ENCODE data around the gene HIVEP3. TPM values are rescaled to one million over a fixed set of nuclear protein-coding genes. Genes with fewer than 3 reads are reported as not detected.

HIVEP3 gene
- total RNA-seq, 4 donors from 2014 or later: 1.4 to 3.0 (median 2.3) TPM

DNA sequence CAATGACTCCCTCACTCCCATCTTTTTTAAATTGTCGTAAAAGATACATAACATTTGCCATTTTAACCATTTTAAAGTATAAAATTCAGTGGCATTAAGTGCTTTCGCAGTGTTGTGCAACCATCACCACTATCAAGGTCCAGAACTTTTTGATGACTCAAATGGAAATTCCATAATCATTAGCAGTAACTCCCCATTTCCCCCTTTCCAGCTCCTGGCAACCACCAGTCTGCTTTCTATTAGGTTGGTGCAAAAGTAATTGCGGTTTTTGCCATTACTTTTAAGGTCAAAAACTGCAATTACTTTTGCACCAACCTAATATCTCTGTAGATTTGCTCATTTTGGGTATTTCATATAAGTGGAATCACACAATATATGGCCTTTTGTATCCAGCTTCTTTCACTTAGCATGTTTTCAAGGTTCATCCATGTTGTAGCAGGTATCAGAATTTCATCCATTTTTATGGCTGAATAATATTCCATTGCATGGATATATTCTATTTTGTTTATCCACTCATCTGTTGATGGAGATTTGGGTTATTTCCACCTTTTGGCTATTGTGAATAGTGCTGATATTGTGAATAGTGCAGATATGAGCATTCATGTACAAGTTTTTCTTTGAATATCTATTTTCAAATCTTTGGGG lies 159.7 kb downstream of the HIVEP3 start:
- no peak for DNase-seq (ENCODE audit: extremely low spot score)
- intact Hi-C loops (cut with DNase I): no loop called here
- H3K27me3 ChIP-seq: no peaks in the 10 kb centered on the region
- no peaks in the 10 kb centered on the region for H3K9me3 ChIP-seq
- TF ChIP-seq POLR2AphosphoS5 (IDR thresholded peaks at IDR 0.05) (no peak), POLR2A (IDR thresholded peaks at IDR 0.05; ENCODE audit: low read depth) (no peak), EP300 (IDR thresholded peaks at IDR 0.05) (no peak)
- TF ChIP-seq, protein P1, sequence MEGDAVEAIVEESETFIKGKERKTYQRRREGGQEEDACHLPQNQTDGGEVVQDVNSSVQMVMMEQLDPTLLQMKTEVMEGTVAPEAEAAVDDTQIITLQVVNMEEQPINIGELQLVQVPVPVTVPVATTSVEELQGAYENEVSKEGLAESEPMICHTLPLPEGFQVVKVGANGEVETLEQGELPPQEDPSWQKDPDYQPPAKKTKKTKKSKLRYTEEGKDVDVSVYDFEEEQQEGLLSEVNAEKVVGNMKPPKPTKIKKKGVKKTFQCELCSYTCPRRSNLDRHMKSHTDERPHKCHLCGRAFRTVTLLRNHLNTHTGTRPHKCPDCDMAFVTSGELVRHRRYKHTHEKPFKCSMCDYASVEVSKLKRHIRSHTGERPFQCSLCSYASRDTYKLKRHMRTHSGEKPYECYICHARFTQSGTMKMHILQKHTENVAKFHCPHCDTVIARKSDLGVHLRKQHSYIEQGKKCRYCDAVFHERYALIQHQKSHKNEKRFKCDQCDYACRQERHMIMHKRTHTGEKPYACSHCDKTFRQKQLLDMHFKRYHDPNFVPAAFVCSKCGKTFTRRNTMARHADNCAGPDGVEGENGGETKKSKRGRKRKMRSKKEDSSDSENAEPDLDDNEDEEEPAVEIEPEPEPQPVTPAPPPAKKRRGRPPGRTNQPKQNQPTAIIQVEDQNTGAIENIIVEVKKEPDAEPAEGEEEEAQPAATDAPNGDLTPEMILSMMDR (IDR thresholded peaks at IDR 0.05): no peak
- WGBS: 88% methylated on average over 3 of the region's 3 CpGs
- H3K4me3 ChIP-seq: no peak overlapping the region
- no peaks in the 10 kb centered on the region for H3K4me1 ChIP-seq
- no peaks in the 10 kb centered on the region for H3K36me3 ChIP-seq
- H3K27ac ChIP-seq (replicated peaks in 1 of 4): no peak overlapping the region

DNA sequence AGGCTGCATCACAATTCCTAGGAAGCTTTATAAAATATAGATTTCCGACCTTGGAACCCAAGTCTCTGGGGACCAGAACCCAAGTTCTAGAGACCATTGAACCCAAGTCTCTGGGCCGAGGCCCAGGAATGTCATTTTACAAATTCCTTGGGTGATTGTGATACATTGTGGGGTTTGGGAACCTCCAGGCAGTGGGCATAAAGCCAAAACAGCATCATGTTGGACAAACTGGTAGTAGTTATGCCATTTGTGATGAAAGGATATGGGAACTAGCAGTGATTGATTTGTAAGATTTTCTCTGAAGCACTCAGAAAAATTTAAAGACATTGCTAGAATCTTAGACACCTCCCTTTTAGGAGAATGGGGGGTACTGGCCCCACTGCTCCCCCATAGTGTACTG lies 160.2 kb downstream of the HIVEP3 start:
- no peaks in the 10 kb centered on the region for H3K9me3 ChIP-seq
- no peaks in the 10 kb centered on the region for H3K27me3 ChIP-seq
- no peak for DNase-seq (ENCODE audit: extremely low spot score)
- H3K27ac ChIP-seq (replicated peaks in 1 of 4): no peak overlapping the region
- TF ChIP-seq POLR2AphosphoS5 (IDR thresholded peaks at IDR 0.05) (no peak), EP300 (IDR thresholded peaks at IDR 0.05) (no peak), POLR2A (IDR thresholded peaks at IDR 0.05; ENCODE audit: low read depth) (no peak)
- TF ChIP-seq, protein P1 (IDR thresholded peaks at IDR 0.05): no peak
- WGBS: 76% methylated on average over 2 of the region's 2 CpGs
- intact Hi-C loops (cut with DNase I): no loop called here
- H3K4me1 ChIP-seq: no peaks in the 10 kb centered on the region
- no peak overlapping the region for H3K4me3 ChIP-seq
- no peaks in the 10 kb centered on the region for H3K36me3 ChIP-seq

DNA sequence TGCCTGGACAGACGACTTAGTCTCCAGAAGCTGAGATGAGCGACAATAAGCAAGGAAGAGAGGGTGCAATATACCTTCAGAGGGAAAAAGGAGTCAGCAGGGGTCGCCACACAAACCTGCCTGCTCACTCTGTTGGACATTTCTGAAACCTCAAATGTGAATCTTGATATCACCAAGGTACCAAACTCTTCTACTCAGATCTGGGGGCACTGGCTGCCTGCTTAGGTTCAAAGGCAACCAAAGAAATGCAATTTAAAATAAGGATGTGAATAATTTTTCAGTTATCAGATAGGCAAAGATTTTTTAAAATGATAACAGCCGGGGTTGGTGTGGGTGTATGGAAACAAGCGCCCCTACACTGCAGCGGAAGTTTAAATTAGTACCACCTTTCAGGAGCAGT lies 164.2 kb downstream of the HIVEP3 start:
- Histone ChIP-seq H3K4me3 (no peak overlapping the region), H3K4me1 (no peaks in the 10 kb centered on the region), H3K36me3 (no peaks in the 10 kb centered on the region), H3K27ac (replicated peaks in 1 of 4) (no peak overlapping the region), H3K9me3 (no peaks in the 10 kb centered on the region), H3K27me3 (no peaks in the 10 kb centered on the region)
- no peak for DNase-seq (ENCODE audit: extremely low spot score)
- intact Hi-C loops (cut with DNase I): no loop called here
- no peak for TF ChIP-seq EP300 (IDR thresholded peaks at IDR 0.05)
- no peak for TF ChIP-seq POLR2A (IDR thresholded peaks at IDR 0.05; ENCODE audit: low read depth)
- TF ChIP-seq, protein P1 (IDR thresholded peaks at IDR 0.05): no peak
- no peak for TF ChIP-seq POLR2AphosphoS5 (IDR thresholded peaks at IDR 0.05)
- 78% methylated on average over 6 of the region's 6 CpGs for WGBS

DNA sequence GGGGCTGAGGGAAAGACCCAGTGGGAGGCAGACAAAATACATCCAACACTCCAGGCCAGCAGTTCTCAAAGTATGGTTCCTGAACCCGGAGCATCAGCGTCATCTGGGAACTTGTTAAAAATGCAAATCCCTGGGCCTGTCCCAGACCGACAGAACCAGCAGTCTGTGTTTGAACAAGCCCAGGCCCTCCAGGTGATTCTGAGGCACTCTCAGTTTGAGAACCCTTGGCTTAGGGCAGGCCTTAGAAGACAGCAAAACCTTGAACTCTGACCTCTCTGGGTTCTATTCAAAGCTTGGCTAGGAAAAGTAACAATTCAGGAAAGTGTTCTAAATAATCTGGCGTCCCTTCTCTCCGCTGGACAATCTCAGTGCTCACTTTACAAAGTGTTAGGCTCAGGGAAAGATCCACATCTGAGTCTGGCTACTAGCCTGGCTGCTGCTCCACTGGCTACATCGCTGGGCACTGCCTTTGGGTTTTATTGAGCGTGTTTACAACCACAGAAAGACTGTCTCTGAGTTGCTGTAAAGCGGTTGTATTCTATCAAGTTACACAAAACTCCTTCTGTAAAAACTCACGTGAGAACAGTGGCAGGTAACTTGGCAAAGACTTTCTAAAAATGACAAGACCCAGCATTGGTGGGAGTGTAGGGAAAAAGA lies 166.1 kb downstream of the HIVEP3 start:
- Histone ChIP-seq H3K27ac (replicated peaks in 1 of 4) (no peak overlapping the region), H3K36me3 (no peaks in the 10 kb centered on the region), H3K4me3 (no peak overlapping the region), H3K9me3 (no peaks in the 10 kb centered on the region), H3K27me3 (no peaks in the 10 kb centered on the region), H3K4me1 (no peaks in the 10 kb centered on the region)
- WGBS: 87% methylated on average over 8 of the region's 9 CpGs
- TF ChIP-seq, protein P1 (IDR thresholded peaks at IDR 0.05): no peak
- no peak for TF ChIP-seq EP300 (IDR thresholded peaks at IDR 0.05)
- TF ChIP-seq POLR2AphosphoS5 (IDR thresholded peaks at IDR 0.05): no peak
- no peak for TF ChIP-seq POLR2A (IDR thresholded peaks at IDR 0.05; ENCODE audit: low read depth)
- no peak for DNase-seq (ENCODE audit: extremely low spot score)
- intact Hi-C loops (cut with DNase I): no loop called here
